Measurements from ENCODE around the gene GHR. TPM values are rescaled to one million over a fixed set of nuclear protein-coding genes. Genes with fewer than 3 reads are reported as not detected.

GHR gene
- total and polyA plus RNA-seq, 2 donors (not counting 3 experiments of a cell fraction or from before 2014, with no cell fraction given) = 0.27 to 0.28 TPM

DNA sequence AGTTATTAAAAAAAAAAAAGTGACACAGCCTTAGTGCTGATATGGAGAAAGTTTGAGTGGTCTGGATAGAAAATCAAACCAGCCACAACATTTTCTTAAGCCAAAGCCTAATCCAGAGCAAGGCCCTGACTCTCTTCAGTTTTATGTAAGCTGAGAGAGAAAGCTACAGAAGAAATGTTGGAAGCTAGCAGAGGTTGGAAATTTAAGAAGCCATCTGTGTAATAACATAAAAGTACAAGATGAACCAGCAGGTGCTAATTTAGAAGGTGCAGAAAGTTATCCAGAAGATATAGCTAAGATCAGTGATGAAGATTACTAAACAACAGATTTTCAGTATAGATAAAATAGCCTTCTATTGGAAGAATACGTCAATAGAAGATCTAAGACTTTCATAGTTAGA is 102.9 kb downstream of the GHR start:
- Histone ChIP-seq H3K9ac (replicated peaks; ENCODE audit: extremely low read depth, insufficient read depth, low read length) (no peak overlapping the region), H3K4me3 (replicated peaks in 1 of 3; ENCODE audit: insufficient read depth in 1 of 3, low read depth in 1 of 3, low read length in 3 of 3) (no peak overlapping the region), H3K79me2 (ENCODE audit: control insufficient read depth, insufficient read depth, low read length) (no peaks in the 10 kb centered on the region), H3K9me1 (replicated peaks; ENCODE audit: control insufficient read depth, extremely low read depth, insufficient read depth, low read length) (no peaks in the 10 kb centered on the region), H3K9me3 (replicated peaks; ENCODE audit: control insufficient read depth, insufficient read depth, low read length) (no peaks in the 10 kb centered on the region), H3K36me3 (ENCODE audit: control insufficient read depth in 2 of 2, extremely low read depth in 1 of 2, insufficient read depth in 2 of 2, low read length in 2 of 2) (no peaks in the 10 kb centered on the region), H4K20me1 (replicated peaks; ENCODE audit: control insufficient read depth, extremely low read depth, insufficient read depth, low read length) (no peaks in the 10 kb centered on the region), H2AFZ (ENCODE audit: low read depth, low read length) (no peak overlapping the region), H3K4me2 (ENCODE audit: insufficient read depth, low read length) (no peak overlapping the region), H3K27ac (ENCODE audit: insufficient read depth, low read depth, low read length) (no peak overlapping the region), H3K4me1 (ENCODE audit: control insufficient read depth, extremely low read depth, insufficient read depth, low read length) (no peaks in the 10 kb centered on the region), H3K27me3 (ENCODE audit: control insufficient read depth in 2 of 2, insufficient read depth in 2 of 2, low read length in 2 of 2) (no peaks in the 10 kb centered on the region)
- intact Hi-C loops (cut with micrococcal nuclease) = no loop called here
- FAIRE-seq = no peak
- dilution Hi-C loops (cut with MboI; ENCODE audit: extremely low pct_ligation_motif_present, low sequenced_read_pairs) = no loop called here
- CTCF ChIA-PET = no interaction called here
- DNase-seq (ENCODE audit: low read depth, low spot score) = no peak
- TF ChIP-seq MYC (IDR thresholded peaks at IDR 0.05; ENCODE audit: low read depth, low read length) = no peak
- no peak for TF ChIP-seq FOS (IDR thresholded peaks at IDR 0.05; ENCODE audit: borderline replicate concordance, insufficient read depth, low read length)
- TF ChIP-seq EZH2 (IDR thresholded peaks at IDR 0.05; ENCODE audit: borderline replicate concordance, low read depth, low read length, severe bottlenecking) = no peak
- no peak for TF ChIP-seq GATA2 (IDR thresholded peaks at IDR 0.05; ENCODE audit: insufficient read depth, insufficient read length, low read depth, low read length)
- TF ChIP-seq, protein P1, sequence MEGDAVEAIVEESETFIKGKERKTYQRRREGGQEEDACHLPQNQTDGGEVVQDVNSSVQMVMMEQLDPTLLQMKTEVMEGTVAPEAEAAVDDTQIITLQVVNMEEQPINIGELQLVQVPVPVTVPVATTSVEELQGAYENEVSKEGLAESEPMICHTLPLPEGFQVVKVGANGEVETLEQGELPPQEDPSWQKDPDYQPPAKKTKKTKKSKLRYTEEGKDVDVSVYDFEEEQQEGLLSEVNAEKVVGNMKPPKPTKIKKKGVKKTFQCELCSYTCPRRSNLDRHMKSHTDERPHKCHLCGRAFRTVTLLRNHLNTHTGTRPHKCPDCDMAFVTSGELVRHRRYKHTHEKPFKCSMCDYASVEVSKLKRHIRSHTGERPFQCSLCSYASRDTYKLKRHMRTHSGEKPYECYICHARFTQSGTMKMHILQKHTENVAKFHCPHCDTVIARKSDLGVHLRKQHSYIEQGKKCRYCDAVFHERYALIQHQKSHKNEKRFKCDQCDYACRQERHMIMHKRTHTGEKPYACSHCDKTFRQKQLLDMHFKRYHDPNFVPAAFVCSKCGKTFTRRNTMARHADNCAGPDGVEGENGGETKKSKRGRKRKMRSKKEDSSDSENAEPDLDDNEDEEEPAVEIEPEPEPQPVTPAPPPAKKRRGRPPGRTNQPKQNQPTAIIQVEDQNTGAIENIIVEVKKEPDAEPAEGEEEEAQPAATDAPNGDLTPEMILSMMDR (IDR thresholded peaks at IDR 0.05; ENCODE audit: extremely low read depth in 1 of 2, insufficient read depth in 1 of 2, low read depth in 1 of 2, low read length in 2 of 2) = no peak
- TF ChIP-seq, protein P2, sequence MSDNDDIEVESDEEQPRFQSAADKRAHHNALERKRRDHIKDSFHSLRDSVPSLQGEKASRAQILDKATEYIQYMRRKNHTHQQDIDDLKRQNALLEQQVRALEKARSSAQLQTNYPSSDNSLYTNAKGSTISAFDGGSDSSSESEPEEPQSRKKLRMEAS (IDR thresholded peaks at IDR 0.05; ENCODE audit: insufficient read depth, insufficient read length) = no peak
- TF ChIP-seq POLR2A (IDR thresholded peaks at IDR 0.05; ENCODE audit: low read depth, low read length) = no peak
- no peak for TF ChIP-seq POLR2AphosphoS5 (IDR thresholded peaks at IDR 0.05; ENCODE audit: insufficient read depth, low read depth, low read length)
- TF ChIP-seq JUN (IDR thresholded peaks at IDR 0.05; ENCODE audit: borderline replicate concordance, insufficient read depth, insufficient read length, low read depth) = no peak
- POLR2A ChIA-PET = no interaction called here
- BruUV-seq (replicated peaks) = no TSS peak
